Activated CD8-positive, alpha-beta memory T cell treated with anti-CD3 and anti-CD28 coated beads for 48 hours (primary cell): ENCODE measurements around the gene FIGLA.

Experiments
- DNase-seq, 3 experiments: peaks; one replicate each; pipeline ENCODE4 v3.0.0-alpha.2; 2020; ENCODE audit warnings: low read depth in 2 of 3, low spot score in 2 of 3

Gene FIGLA, protein sequence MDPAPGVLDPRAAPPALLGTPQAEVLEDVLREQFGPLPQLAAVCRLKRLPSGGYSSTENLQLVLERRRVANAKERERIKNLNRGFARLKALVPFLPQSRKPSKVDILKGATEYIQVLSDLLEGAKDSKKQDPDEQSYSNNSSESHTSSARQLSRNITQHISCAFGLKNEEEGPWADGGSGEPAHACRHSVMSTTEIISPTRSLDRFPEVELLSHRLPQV

DNA sequence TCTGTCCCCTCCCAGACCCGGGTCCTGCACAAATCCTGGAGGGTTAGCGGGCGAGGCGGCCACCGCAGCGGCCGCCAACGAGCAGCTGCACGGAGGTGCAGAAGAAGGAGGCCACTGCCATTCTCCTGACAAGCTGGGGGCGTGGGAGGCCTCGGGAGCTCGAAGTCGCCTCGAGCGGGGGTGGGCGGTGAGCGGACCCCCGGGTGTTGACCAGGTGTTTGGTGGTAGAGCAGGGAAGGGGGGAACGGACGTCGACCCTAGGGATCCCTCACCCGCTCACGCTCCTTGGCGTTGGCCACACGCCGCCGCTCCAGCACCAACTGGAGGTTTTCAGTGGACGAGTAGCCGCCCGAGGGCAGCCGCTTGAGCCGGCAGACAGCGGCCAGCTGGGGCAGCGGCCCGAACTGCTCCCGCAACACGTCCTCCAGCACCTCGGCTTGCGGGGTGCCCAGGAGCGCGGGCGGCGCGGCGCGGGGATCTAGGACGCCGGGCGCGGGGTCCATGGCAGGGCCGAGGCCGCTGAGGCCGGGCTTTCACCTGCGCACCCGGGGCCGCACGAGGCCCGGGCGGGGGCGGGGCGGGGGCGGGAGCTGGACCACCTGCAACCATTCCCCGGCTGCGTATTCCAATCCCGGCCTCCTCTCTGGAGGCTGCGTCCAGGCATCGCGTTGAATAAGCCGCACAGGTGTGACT lies at the start of gene FIGLA:
Gene FIGLA, minus strand, starts transcription at position 508 of the 693 bp plus-strand sequence. Its CDS starts 5 bp downstream, at position 503.
- DNase-seq = no peak

DNA sequence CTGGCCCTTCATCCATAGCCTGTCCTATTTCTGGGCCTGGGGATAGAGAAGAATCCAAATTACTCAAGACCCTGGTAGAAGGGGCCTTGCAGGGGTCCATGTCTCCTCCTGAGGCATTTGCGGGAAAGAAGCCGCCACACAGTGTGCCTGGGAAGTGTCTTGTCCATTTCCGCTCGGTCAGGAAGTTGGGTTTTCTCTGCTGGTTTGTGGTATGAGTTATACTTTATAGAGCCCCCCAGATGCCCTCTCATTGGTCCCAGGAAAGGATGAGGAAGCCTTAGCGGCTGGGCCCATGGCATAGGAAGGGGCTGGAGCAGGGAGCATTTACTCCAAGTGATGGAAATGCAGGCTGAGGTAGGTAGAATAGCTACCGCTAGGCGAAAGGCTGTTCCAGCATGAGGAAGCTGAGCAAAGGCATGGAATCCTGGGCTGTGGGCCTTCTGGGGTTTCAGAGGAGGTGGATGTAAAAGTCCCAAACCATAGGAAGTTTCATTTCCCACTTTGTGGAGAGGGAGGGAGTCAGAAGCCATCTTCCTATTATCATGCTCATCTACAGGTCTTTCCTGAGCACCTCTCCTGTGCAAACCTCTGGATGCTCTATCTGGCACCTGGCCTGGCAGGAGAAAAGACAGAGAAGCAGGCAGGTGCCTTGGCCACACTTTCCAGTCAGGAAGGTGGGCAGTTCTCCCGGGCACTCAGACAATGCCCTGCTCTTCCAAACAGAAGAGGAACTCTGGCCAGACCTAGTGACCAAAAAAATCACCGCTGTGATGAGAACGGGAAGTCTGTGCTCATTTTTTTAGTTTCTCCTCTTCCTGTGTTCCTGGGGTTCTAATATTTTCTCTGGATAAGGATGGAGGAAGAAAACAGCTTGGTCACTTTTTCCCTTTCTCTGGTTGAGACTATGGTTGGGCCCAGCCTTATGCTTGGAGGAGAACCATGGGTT lies 47.8 kb upstream of the FIGLA start:
- DNase-seq = no peak

DNA sequence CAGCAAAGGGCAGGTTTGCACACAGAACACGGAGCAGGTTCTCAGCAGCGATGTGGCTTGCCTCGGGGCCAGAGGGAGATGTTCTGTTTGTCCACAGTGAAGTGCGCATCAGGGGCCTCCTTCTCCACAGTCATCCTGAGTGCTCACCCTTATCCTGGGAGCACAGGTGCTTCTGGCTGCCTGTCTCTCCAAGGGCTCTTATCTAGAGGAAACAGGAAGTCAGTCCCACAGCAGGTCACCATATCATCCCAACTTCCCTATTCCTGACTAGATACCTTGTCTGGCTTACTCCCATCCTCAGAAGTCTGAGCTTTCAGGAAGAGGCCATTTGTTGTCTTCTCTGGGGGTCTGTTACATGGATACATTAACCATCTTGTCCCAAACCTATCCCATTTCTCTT lies 45.2 kb upstream of the FIGLA start, which contains the start of gene CD207:
Gene CD207, minus strand, starts transcription at position 174 of the 400 bp plus-strand sequence. Its CDS starts 40 bp downstream, at position 134.
- no peak for DNase-seq

DNA sequence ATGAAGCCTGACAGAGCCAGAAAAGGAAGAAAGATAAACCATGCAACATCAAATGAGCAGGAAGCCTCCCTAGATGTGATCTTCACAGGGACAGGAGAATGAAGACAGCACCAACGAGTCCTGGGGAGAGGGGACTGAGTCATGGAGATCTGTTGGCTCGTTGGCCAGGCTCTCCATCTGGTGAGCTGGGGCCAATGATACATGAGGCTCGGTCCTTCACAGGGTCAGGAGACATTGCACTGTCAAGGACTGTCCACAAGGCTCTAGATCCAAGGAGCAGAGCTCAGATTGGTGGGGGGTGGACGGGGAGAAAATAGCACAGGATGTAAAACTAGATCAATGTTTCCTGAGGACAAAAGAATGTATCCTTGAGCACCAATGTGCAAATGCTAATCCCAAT lies 44.4 kb upstream of the FIGLA start:
- DNase-seq = no peak

DNA sequence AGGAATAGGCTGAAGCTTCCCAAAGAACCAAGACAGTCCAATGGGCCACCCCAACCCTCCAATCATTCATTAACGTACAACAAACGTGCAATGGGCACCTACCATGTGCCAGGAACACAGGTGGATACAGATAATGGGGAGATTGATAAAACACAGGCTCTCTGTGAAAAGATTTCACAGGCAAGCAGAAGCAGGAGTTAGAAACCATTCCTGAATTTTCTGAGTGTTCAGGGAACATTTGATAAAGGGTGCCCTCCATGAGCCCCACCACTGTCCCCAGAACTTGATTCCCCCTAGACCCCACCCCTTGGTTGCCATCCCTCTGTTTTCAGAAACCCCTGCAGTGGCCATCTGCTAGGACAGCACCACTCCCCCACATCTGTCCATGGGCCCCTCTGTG lies 43.7 kb upstream of the FIGLA start:
- no peak for DNase-seq

DNA sequence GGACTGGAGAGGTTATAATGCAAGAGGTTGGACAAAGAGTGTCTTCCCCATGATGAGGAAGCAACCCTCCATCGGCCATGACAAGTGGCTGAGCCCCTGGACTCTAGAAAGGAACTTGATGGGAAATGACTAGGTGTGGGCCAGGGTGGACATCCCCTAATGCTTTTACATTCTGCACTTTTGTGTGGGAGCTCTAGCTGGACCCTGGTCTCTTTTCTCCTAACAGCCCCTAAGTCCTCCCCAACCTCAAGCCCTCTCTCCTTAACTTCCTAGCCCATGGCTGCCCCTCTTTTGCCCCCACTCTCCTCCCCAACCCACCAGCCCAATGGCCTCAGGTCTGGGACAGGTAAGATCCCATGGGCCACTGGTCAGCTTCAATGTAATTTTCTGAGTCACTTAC lies 42.8 kb upstream of the FIGLA start:
- DNase-seq = no peak

DNA sequence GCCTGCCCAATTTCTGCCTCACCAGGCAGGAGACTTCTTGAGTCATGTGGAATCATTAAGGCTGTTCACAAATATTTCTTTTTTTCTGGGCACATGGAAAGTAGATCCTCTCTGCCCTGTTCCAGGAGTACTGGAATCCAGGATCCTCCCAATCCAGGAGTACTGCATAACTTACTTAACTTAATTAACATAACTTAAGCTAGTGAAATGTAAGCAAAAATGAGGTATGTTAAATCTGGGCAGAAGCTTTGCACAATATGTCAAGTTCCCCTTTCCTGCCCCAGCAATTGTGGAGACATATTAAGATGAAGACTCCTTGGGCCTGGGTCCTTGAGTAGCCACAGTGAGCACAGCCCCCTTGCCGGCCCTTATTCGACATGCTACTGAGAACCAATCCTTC lies 41.9 kb upstream of the FIGLA start:
- no peak for DNase-seq

DNA sequence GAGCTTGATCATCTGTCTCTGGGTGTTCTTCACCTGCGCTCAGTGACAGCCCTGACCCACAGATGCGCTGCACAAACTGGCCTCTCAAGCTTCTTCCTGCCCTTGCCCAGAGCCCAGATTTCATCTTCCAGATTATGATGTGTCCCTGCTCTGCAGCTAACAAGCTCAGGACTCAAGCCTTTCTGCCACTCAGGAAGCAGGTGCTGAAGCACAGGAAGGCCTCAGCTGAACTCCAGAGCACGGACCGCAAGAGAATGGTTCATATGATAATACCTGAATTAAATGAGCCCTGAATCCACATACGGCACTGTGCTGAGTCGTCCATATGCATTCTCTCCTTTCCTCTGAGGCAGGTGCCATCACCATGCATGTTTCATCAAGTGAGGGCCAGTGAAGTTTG lies 41.4 kb upstream of the FIGLA start:
- no peak for DNase-seq

DNA sequence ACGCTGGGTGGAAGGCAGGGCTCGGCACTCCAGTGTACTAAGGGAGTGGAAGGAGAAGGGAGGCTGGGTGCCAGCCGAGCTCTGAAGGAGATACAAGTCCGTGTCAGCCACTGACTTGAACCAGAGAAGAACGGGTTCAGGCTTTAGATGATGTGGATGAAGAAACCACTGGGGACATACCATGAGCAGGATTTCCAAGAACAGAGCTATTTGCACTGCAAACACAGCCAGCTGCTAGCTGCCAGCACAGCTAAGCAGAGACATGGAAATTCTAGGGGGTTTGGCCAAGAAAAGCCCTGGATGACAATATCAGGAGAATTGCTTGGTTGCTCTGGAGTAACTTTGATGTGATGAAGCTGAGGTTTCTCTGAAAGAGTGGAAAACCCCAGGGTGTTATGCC lies 39.9 kb upstream of the FIGLA start:
- no peak for DNase-seq

DNA sequence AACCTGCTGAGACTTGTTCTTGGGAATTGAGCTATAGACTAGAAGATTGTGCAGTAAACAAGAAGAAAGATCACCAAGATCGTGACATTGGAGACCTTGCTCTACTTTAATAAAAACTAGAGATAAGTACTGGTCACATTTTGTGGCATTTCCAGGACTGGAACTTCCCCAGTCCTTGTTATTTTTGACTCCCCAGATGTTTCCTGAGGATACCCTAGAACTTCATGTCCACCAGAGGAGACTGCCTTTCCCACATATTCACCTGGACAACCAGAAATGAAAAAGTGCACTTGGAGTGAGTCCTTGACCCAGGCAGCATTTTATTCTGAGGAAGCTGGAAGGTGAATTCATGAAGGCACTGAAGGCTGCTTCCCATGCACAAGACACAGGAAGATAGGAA lies 39.5 kb upstream of the FIGLA start:
- DNase-seq = no peak

DNA sequence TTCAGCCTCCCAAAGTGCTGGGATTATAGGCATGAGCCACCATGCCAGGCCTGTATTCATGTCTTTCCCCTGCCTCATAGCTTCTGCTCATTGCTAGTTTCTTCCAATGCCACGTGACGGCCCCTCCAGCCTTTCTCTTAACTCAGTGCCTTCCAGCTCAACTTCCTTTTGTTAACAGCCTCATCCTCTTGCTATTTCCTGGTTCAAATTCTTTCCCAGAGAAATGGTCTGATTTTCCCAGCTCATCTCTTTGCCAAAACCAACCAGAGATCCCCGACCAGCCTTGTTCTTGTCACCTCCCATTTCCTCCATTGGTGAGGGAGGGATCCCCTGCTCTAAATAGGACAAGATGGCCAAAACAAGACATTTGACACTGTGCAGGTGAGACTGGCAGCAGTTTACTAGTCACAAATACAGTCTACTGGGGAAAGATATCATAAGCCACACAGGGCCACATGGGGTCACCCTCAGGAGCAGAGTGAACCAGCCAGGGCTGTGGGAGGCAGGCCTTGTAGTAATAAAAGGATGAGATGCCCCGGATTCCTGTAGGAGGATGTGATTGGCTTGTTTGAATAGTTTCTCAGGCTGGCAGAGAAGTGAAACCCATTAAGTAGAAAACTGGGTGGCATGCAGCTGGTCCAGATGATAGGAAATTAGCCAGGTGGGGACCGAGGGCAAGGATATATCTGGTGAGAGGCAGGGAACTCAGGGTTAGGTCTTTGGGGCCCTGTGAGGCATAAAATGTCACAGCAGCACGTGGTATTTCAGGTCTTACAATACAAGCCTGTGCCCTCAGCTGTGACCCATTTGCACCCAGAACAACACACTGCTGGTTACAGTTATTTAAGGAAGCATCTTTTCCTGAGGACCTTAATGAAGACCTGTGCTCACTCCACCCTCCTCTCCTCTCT lies 38.7 kb upstream of the FIGLA start:
- no peak for DNase-seq

DNA sequence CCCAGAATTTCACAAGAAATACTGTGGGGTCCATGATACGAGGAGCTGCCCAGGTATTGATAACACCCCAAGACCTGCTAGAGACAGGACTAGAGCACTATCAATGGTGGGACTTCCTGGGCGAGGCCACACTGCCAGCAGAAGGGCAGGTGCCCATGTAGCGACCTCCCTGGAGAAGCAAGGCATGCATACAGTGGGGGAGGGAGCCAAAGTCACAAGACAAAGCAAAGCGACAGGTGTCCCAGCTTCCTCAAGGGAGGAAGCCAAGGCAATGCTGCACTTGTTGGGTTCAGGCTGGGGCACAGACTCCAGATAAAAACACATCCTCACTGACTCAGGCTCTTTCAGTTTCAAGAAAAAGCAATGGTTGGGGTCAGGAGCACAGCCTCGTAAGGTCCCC lies 37.7 kb upstream of the FIGLA start:
- DNase-seq = no peak

DNA sequence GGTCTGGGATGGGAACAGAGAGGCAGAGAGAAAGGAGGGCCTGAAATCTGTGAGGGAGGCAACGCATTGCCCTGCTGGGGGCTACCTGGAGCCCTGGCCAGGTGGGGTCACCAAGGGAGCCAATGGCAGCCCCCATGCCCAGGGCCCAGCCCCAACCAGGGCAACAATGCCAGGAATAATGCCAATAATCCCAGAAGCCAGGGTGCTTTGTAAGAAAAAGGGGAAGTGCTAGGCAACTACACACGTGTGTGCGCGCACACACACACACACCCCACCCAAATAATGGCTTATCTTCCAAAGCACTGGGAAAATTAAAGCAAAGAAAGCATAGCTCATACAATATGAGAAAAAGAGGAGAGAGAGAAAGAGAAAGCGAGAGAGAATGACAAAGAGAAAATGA lies 36.9 kb upstream of the FIGLA start:
- DNase-seq = no peak

DNA sequence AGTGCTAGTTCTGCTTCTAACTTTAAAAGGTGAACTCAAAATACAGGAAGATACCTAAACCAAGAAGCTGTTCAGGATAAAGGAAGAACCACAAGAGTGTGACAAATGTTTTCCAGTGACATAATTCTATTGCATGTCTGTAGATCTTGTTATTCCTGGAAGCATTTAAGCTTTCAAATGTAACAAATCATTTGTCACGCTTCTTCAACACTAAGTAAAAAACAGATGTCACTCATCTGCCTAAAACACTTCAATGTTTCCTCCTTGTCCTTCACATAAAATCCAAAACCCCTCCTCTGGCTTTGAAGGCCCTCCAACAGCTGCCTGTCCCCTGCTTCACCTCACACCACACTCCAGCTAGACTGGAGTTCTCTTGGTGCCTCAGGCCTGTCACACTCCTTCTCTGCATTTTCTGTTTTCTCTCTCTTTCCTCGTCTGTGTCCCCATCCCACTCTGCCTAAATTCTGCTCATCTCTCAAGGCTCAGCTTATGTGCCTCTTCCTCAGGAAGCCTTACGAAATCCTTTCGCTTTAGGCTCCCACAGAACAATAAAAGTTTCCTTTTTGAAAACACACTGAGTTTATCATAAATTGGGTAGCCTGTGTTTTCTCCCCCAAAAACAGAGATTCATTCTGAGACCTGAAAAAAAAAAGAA lies 36.4 kb upstream of the FIGLA start:
- DNase-seq = no peak

DNA sequence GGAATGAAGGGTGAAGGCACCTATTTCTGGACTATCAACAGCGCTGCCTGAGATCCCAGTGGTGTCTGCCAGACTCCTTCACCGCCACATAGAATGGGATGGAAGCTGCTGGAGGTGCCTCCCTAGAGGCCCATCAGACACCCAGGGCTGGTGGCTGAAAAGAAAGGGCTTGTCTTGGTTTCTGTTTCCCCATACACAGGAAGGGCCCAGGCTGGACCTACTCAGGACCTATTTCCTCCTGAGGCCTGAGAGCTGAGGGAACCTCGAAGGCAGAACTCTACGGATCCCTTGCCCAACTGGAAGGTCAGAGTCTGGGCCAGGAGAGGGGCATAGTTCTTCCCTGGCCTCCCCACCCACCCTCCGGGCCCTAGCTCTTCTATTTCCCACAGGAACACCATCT lies 32.8 kb upstream of the FIGLA start:
- no peak for DNase-seq

DNA sequence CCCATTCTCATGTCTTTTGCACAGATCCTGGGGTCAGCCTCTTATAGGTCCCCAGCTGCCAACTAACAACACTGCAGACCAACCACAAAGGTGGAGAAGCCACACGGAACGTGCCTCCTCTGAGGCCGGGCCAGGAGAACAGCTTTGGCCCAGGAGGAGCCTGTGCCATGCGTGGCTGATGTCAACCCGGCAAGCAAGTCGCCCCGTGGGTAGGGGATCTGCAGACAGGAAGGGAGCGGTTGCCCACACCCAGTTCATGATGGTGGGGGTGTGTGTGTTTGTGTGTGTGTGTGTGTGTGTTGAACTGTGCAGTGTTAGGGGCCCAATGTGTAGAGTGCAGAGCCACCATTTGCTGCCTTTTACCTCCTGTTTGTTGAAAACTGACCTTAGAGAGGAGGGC lies 32.4 kb upstream of the FIGLA start:
- DNase-seq = no peak

DNA sequence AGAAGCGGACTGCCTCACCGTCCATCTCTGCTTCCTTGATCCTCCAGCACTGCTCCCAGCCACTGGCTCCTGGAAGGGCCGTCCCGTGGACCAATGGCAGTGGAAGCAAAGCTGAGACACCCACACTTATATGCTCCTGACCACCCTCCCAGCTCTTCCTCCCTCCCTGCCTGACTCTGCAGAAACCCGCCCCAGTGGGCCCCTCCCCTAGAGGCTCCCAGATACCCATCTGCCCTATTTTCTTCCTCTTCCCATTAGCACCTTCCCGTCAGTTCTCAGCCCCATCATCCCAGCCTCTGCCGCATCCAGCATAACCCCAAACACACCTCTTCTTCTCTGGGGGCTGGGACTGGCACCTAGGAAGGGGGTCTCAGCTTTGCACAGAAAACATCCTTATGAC lies 30.1 kb upstream of the FIGLA start, which contains the start of gene CLEC4F:
Gene CLEC4F, minus strand, starts transcription at position 101 of the 400 bp plus-strand sequence. Its CDS starts 76 bp downstream, at position 25.
- DNase-seq = no peak

DNA sequence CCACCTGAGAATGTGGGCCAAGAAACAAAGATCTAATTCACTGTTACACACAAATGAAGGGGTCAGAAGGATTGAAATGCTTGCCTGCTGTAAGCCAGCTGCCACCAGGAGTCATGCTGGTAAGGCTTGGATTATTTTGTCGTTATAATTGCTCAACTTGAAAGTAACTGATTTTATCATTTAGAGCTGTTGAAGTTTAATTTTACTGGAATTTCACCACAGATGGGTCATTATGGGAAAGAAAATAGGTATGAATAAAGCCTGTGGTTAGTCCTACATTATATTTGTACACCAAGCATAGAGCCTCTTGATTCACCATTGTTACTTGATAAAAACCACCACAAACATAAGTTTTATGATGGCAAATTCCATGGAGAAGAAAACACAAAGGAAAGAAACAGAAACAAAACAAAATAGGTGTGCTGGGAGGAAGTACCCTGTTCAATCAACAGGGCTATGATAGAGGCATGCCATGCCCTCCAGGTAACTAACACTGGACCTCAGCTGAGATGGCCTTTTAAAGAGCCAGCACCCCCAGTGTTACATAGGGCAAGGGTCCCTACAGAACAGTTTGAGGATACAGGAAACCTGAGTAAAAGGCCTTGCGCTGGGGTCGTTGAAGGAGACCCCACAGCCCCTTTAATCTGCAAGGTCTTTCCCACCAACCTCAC lies 27.0 kb upstream of the FIGLA start:
- no peak for DNase-seq

DNA sequence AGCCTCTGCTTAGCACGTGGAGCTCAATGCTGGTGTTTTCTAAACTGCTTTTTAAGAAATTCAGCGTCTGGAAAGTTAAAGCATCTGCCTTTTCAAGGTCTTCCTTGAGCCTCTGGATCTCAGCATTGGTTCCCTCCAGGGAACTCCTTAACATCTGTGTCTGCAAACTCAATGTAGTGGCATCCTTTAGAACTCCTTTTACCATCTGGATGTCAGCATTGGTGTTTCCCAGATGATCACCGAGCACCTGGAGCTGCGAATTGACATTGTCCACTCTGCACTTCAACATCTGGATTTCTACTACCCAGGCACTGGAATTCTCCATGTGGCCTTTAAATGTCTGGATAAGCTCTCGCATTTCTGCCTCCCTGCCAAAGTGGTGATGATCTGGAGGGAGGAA lies 26.3 kb upstream of the FIGLA start:
- no peak for DNase-seq
